Muscle of arm (tissue), 12 donors: ENCODE data around the gene UQCR11. TPM values are rescaled to one million over a fixed set of nuclear protein-coding genes. Genes with fewer than 3 reads are reported as not detected.
"Not testable (repeated sequence)": the region's sequence is repeated elsewhere in the genome, so short reads cannot be mapped to it uniquely, and the experiment has no call there.

Experiments used
- DNase-seq: peaks from one replicate; pipeline ENCODE4 v3.0.0-alpha.2; 2013
- polyA plus RNA-seq, 12 donors: library from polyadenylated mRNA; unstranded; fragments of 120-200 nt; gene quantifications; one replicate each; pipeline ENCODE4 v1.2.1, GENCODE V29; 2013; ENCODE audit not compliant: insufficient read length in 12 of 12

The UQCR11 gene
- polyA plus RNA-seq, 12 donors, result 49.0 to 127 (median 106) TPM; not detected in 1

DNA sequence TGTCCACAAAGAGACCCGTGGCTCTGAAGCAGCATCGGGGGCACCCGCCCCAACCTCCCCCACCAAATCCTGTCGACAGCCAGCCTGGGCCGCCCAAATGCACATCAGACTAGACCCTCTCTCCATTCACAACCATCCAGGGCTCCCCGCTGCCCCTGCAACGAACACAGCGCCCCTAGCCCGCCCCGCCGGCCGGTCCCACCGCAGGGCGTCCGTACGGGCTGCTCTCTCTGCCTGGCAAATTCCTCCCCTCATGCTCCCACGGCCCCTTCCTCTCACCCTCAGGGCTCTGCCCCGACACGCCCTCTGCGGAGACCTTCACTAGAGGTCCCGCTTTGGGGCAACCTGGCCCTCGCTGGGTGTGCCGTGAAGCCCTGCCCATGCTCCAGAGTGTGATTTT lies 40.0 kb upstream of the UQCR11 start:
- DNase-seq, result no peak

DNA sequence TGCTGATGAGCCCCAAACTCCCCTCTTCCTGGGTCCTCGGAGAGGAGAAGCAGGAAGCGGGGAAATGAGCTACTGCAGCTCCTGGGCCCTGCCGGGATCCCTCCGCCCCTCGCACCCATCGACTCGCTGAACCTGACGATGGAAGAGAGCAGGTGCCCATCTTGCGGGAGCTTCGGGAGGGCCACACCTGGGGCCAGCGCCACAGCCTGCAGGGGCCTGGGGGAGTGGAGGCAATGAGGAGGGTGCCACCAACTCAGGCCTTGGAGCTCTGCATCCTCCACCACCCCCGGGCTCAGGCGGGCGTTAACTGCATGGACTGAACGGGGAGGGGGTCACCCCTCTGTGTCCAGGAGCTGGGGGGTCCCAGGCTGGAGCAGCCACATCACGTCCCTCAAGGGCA lies 38.8 kb upstream of the UQCR11 start:
- no peak for DNase-seq

DNA sequence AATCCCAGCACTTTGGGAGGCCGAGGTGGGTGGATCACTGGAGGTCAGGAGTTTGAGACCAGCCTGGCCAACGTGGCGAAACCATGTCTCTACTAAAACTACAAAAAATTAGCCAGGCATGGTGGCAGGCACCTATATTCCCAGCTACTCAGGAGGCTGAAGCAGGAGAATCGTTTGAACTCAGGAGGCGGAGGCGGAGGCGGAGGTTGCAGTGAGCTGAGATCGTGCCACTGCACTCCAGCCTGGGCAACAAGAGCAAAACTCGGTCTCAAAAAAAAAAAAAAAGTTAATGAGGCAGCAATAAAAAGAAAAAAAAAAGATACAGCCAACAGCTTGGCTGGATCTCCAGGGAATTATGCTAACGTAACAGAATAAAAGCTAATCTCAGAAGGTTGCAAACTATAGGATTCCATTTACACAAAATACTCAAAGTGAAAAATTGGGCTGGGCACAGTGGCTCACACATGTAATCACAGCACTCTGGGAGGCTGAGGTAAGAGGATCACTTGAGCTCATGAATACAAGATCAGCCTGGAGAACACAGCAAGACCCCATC lies 35.7 kb upstream of the UQCR11 start:
- DNase-seq, result not testable (repeated sequence)

DNA sequence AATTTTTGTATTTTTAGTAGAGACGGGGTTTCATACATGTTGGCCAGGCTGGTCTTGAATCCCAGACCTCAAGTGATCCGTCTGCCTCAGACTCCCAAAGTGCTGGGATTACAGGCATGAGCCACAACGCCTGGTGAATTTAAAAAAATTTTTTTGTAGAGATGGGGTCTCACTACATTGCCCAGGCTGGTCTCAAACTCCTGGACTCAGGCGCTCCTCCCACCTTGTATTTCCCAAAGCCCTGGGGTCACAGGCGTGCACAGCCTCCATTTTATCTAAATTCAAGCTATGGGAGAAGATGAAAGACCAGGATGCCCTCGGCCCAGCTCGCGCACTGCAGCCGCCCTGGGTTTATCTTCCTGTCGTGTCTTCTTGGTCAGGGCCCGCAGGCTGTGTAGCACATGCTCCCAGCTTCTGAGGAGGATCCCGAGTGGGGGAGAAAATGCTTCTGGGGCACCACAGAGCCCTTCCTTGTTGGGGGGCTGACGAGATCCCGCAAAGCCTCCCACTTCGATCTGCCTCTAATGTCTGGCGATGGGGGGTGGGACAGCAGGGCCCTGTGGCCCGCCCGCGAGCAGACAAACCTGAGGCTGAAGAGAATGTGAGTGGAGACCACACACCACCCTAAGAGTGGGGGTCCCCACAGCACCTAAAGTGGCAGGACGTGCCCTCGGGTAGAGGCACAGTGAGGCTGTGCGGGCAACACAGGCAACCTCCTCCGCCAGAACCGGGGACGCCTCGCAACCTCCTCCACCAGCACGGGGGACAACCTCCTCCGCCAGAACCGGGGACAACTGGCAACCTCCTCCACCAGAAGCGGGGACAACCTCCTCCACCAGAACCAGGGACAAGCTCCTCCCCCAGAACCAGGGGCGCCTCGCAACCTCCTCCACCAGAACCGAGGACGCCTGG lies 31.3 kb upstream of the UQCR11 start:
- no peak for DNase-seq

DNA sequence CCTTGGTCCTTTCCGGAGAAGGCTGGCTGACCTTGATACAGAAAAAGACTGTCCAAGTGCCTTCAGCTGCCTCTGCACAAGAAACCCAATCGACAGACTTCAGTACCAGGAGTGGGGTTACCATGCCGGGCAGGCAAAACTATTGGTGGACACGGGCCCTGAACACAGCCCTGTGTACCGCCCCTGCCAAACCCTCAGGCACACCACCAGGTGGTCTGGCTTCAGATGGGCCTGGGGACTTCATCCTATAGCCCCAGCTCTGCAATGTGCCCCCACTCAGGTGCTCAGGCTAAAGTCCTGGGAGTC lies 29.6 kb upstream of the UQCR11 start:
- no peak for DNase-seq

DNA sequence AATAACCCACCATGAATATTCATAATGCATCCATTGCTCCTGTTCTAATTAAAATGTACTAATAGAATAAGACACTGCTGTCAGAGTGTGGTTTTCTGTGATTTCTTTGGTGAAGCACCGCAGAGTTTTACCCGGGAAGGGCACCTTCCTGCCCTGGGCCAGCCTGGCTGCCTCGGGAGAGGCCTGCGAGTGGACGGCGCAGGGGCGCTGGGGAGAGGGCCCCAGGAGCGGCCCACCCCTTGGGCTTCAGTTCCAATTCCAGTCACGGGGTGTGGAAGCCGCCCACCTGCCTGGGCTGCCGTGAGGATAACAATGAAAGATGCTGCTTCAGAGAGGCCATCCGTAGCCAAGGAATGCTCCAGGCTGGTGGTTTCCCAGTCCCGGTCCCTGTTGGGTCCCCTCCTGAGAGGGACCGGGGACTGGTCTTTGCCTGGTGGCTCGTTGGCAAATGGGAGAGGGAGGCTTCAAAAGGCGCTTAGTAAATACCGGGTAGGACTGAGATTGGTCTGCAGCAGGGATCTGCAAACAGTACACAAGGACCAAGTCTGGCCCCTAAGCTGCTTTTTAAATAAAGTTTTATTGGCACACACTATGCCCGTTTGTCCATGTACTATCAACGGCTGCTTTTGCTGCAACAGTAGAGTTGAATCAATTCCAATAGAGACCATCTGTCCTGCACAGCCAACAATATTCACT lies 29.1 kb upstream of the UQCR11 start:
- no peak for DNase-seq

DNA sequence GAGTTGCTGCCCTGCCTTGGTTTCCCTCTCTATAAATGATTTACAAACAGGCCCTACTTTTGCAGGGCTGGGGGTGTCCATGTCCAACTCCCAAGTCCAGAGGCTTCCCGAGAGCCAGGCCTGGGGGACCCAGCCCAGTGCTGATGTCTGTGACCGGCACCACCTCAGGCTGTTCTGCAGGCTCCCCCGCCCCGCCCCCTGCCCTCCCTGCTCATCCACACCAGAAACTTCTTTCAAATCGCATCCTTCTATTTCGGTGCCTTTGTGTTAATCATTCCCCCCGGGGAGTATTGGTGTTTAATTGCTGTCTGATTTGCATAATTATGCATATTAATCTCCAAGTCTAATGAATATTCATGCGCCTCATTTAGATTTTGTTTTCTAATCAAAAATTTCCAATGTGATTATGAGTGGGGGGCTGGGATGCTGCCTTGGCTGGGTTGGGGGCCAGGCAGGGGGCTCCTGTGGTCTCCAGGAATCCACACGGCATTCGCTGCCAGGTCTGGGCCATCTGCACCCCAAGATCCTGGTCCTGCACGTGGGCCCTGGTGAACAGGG lies 28.1 kb upstream of the UQCR11 start:
- no peak for DNase-seq

DNA sequence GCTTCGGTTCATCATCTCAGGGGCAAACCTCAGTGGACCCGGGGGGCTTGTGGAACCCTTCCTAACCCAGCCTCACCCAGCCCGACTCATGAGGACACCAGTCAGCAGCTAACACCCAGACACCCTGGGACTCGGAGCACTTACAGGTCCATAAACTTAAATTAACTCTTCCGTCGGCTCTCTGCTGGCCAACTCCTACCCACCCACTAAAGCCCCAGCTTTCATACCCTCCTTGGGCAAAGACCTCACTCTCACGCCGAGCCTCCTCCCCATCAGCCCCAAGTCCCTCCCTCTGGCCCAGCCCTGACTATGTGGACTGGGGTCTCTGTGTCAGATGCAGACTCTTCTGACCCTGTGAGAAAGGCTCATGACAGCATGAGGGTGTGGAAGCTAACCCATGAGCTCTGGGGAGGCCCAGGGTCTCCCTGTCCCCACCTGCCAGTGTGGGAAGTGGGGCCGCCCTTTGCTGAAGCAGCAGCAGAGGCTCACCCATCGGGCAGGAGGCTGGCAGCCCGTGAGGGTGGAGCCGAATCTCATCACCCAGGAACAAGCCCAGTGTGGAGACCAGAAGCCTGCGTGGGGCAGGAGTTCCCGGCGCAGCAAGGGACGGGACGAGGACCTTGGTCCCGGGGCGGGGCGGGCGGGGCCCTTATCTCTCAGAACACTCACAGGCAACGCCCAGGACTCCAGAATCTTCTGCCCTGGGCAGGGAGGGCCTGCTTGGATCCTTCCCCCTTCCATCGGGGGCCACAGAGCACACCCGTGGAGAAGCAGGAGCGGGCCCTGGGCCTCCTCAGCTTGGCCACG lies 27.4 kb upstream of the UQCR11 start:
- no peak for DNase-seq

DNA sequence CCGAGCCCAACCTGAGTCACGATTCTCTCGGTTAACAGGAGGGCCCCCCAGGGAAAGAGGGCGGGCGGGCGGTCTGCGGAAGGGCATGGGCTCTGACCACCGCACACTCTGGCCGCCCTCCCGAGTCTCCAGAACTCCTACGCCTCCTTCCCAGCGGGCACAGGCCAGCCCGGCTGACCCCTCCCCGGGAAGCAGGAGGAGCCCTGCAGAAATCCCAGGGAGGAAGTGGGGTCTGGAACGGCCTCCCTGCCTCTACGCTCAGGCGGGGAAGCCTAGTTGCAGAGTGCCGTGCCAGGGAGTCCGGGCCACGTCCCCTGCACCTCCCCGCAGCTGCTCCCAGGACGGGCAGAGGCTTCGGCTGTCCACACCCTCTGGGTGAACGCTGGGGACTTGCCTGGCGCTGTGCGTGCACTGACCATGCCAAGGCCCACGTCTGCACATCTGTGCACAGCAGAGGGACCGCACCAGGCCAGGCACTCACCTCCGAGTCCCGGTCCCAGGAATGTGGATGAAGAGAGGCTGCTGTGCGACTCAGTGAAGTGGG lies 26.4 kb upstream of the UQCR11 start:
- DNase-seq, result no peak

DNA sequence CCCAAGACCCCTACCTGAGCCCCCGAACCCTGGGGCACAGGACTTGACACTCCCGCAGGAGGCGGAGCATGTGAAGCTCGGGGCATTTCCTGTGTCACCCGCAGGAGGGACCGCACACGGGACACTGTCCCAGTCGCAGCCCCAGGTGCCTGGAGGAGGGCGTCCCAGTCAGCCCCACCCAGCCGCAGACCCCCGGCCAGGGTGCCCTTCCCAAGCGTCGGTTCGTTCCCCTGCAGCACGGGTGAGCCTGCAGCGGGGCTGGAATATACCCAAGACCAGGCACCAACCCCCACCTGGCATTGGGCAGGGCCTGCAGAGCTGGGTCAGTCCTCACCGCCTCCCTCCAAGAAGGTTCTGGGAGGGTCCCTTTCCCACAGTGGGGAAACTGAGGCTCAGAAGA lies 25.5 kb upstream of the UQCR11 start:
- no peak for DNase-seq

DNA sequence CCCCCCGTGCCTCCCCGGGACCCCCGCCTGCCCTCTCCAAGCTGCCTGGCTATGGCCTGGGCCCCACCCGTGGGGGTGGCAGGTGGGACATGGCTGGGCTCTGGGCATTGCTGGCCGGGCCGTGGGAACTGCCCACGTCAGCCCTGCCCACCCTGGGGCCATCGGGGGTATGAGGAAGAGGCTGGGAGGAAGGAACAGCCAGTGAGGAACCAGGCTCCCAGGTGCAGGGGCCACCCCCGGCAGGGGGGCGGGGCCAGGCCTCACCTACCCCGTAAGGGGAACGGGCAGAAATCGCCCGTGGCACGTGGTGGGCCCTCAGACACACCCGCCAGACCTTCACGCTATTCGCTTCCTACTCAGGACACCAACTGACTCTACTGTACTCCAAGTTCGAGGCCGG lies 24.8 kb upstream of the UQCR11 start:
- DNase-seq, result no peak

DNA sequence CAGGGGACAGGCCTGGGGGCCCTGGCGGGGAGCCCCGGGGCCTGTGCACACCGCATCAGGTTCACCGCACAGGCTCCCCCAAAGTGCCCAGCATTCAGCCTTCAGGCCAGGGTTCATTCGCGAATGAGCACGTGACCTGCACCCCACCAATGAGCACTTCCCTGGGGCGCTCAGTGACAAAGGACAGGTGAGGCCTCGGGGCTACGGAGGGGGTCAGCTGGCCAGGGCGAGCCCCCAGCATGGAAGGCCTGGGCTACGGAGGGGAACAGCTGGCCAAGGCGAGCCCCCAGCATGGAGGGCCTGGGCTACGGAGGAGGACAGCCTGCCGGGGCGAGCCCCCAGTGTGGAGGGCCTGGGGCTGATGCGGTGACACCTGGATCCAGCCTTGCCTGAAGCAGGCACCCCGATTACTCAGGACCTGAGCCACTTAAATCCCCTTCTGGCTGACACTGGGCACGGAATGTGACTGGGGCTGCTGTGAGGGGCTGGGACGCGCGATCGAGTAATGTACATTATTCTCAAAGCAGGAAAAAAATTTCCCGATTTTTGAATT lies 24.1 kb upstream of the UQCR11 start:
- DNase-seq, result no peak

DNA sequence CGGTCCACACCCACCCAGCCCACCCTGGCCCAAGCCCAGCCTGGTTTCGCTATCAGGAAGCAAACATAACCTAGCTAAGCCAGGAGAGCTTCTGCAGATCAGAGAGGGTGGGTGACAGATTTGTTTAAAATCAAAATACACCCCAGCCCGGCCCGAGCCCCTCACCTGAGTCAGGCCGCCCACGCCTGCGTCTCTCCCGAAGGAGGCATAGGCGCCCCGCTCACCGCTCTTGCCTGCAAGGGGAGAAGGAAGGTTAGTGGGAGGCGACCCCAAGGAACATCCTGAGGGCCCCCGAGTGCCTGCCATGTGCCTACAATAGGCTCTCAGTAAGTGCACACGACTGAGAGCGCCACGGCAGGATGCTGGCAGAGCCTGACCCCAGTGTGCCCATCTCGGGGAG lies 21.9 kb upstream of the UQCR11 start:
- no peak for DNase-seq

DNA sequence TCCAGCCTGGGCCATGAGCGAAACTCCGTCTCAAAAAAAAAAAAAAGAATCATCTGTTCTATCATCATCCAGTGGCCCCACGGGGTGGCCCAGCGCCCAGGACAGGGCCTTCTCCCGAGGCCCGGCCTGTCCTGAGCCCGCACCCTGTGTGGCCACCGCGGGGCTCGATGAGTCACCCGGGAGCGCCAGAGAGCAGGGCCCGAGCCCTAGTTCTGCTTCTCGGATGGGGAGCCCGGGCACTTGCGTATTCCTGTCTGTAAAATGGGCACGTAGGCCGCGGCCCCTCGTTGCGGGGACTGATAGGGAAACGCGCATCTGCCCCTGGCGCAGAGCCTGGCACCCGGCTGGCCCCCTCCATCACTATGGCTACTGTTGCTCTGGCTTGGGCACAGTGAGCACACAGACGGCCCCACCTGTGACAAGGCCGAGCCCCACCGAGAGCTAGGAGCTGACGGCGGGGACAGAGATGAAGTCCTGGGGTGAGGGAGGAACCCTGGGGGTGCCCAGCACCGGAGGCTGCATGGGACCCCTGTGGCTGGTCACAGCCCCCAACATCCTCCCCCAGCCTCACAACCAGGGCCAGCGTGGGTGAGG lies 21.3 kb upstream of the UQCR11 start:
- DNase-seq, result no peak

DNA sequence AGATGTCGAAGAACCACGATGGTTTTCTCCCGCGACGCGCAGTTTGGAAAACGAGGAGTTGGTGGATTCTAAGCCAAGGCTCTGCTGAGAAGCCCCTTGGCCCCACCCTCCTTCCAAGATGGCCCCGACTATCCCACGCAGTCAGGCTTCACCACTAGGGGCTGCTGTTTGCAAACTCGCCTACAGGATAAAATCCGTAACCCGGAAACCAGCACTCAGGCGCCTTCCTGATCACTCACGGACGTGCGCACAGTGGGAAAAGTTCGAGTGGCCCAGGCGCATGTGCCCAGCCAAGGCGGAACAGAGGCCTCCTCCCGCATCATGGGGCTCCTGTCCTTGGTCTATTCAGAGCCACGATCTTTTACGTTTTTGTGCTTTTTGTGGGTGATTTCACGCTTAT lies 19.2 kb upstream of the UQCR11 start:
- peak; percentile 31 for DNase-seq

DNA sequence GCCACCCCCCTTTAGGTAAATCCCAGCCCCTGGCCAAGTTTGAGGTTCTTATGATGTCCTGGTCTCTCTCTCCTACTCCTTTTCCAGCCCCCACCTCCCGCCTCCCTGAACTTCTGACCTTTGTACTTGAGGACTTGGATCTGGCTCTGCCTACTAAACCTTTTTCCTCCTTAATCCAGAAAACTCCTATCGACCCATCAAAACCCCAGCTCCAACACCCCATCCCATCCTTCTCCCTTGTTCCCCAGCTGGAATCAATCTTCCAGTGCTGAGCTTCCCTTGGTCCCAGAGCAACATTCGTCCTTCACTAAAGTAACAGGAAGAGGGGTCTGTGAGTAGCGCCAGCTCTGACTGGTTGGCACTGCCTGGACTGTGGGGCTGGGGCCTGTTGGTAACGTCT lies 17.3 kb upstream of the UQCR11 start:
- DNase-seq, result no peak

DNA sequence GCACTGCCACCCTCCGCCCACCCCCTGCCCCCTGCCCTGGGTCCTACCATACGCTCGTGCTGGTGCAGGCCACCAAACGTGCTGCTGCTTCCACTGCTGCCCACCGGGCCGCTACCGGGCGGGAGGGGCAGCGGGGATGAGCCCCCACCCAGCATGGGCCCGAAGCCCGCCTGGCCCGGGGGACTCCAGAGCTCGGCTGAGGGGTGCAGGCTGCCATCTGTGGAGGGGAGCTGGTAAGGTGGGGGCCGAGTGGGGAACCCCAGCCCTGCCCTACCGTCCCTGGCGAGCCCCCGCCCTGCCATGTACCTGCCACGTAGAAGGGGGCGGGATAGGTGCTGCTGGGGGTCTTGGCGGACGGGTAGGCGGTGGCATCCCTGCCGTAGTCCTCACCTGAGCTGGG lies 16.7 kb upstream of the UQCR11 start:
- DNase-seq, result no peak

DNA sequence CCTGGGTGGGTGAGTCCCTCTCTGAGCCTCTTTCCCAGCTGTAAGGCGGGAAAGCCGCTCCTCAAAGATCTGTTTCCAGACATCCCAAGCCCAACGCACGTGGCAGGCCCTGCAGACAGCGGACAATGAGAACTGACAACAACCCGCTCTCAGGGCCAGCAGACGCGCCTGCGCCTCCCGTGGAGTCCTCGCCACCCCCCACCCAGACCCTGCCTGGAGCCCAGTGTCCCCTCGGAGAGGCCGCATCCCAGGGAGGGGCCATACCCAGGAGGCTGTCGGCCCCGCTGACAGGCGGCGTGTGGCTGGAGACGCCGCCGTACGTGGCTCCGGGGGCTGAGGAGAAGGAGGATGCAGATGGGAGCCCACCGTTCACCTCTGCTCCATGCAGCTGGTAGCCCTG lies 16.3 kb upstream of the UQCR11 start:
- no peak for DNase-seq

DNA sequence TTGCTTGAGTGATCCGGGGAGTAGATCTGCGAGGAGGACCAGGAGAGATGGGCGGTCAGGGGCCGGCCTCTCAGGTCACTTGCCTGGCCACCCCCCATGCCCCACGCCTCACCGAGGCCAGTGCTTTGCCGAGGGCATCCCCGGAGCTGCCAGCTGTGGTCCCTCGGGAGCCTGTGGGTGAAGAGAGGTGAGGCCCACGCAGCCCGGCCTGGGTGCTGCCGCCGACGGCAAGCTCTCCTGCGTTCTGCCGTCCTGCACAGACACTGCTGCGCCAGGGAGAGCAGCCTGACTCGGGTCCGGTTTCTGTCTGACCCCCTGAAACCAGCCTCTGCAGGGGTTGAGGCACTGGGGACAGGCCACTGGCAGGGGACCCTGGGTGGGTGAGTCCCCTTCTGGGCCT lies 15.8 kb upstream of the UQCR11 start:
- DNase-seq, result no peak

DNA sequence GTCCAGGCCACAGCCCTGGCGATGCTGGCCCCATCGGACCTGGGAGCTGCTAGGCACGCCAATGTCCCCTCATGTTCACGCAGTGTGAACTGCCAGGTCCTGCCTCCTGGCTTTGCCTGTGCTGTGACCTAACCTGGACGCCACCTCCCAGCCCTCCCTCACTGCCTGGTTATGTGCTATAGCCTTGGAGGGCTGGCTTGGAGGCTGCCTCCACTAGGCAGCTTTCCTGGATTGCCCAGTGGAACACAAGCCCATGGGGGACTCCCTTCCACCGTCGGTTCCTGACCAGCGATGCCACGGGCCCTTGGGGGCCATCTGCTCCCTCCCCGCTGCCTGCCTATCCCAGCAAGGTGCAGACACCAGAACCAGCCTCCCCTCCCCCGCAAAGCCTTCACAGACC lies 15.2 kb upstream of the UQCR11 start:
- no peak for DNase-seq

DNA sequence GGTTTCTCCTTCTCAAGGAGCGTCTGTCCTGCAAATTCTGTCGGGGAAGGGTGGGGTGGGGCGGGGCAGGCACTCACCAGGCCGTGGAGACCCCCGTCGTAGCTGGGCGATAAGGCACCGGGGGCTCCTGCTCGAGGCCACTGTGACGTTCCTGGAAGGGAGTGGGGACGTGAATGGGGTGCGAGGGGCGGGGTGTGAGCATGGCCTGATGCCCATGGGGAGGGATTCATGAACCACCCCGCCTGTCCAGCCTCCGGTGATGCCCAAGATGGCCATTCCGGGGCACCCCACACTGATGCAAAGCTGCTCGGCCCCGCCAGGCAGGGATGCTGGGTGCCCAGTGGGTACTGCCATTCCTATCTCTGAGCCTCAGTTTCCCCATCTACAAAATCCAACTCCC lies 14.4 kb upstream of the UQCR11 start:
- DNase-seq, result no peak
